Tibial nerve (tissue), 3 donors: ENCODE data around the gene SLC16A6.
"Not testable (repeated sequence)": the region's sequence is repeated elsewhere in the genome, so short reads cannot be mapped to it uniquely, and the experiment has no call there.

Experiments
- CTCF ChIP-seq, 5 experiments: fragments of 200-600 bp in 3 of 5; fragments of 450-650 bp in 2 of 5; sonication (generic) in 3 of 5; IDR thresholded peaks; one replicate each; pipeline ENCODE4 v1.5.1; 2016 to 2019; ENCODE audit warnings: antibody characterized with exemption in 5 of 5, mild to moderate bottlenecking in 3 of 5, moderate library complexity in 2 of 5
- POLR2A ChIP-seq, 2 donors: fragments of 450-650 bp; IDR thresholded peaks; one replicate each; pipeline ENCODE4 v1.6.1; 2017; ENCODE audit warnings: antibody characterized with exemption in 2 of 2, mild to moderate bottlenecking in 2 of 2, moderate library complexity in 2 of 2

DNA sequence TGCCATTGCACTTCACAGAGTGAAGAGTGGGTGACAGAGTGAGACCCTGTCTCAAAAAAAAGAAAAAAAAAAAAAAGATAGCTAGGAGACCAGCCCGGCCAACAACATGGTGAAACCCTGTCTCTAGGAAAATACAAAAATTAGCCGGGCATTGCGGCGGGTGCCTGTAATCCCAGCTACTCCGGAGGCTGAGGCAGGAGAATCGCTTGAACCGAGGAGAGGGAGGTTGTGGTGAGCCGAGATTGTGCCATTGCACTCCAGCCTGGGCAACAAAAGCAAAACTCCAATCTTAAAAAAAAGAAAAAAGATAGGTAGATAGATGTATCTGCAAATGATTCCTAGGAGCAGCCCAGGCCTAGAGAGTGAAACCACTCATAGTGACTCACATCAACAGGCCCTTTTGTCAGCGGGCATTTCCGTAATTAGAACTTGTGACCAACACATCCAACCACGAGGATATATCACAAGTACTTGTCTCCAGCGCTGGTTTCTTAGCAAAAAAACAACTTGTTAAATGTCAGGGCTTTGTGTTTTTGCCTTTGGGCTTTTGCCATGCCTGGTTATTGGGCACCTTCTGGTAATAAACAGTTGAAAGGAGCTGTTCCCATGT is 56.1 kb downstream of the SLC16A6 start:
- TF ChIP-seq CTCF, POLR2A (IDR thresholded peaks at IDR 0.05): not testable (repeated sequence)
